HG02870 (cell line): ENCODE measurements around the gene ZBTB21.
"Not testable (repeated sequence)": the region's sequence is repeated elsewhere in the genome, so short reads cannot be mapped to it uniquely, and the experiment has no call there.

ENCODE experiments used
- ATAC-seq: cut with Tn5 transposase; IDR thresholded peaks from one replicate; pipeline ENCODE4 v1.9.1; 2021; ENCODE audit warnings: mild to moderate bottlenecking, moderate library complexity; ENCODE audit not compliant: unreplicated experiment

The ZBTB21 gene

DNA sequence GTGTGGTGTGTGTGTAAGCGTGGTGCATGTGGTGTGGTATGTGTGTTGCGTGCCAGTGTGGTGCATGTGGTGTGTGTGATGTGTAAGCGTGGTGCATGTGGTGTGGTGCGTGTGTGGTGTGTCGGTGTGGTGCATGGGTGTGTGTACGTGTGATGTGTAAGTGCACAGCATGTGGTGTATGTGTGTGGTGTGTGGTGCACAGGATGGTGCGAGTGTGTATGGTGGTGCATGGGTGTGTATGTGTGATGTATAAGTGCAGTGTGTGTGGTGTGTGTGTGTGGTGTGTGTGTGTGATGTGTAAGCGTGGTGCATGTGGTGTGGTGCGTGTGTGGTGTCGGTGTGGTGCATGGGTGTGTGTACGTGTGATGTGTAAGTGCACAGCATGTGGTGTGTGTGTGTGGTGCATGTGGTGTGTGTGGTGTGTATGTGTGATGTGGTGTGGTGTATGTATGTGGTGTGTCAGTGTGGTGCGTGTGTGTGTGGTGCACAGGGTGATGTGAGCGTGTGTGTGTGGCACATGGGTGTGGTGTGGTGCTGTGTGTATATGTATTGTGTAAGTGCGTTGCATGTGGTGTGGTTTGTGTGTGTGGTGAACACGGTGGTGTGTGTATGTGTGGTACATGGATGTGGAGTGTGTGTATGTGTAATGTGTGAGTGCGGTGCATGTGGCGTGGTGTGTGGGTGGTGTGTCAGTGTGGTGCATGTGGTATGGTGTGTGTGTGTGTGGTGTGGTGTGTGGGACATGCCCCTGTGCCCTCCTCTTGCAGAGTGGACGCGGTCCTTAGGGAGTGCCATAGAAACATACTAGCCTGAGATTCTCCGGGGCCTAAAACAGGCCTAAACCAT is 55.3 kb downstream of the ZBTB21 start:
- ATAC-seq = no peak

GRCh38 chr21:41953831-41954653 is 56.1 kb downstream of the ZBTB21 start, which contains the start of gene C2CD2:
TSS of gene C2CD2 (minus strand) at chr21:41954018. CDS start at chr21:41953648, 370 bp downstream.
- peak; percentile 34 for ATAC-seq

DNA sequence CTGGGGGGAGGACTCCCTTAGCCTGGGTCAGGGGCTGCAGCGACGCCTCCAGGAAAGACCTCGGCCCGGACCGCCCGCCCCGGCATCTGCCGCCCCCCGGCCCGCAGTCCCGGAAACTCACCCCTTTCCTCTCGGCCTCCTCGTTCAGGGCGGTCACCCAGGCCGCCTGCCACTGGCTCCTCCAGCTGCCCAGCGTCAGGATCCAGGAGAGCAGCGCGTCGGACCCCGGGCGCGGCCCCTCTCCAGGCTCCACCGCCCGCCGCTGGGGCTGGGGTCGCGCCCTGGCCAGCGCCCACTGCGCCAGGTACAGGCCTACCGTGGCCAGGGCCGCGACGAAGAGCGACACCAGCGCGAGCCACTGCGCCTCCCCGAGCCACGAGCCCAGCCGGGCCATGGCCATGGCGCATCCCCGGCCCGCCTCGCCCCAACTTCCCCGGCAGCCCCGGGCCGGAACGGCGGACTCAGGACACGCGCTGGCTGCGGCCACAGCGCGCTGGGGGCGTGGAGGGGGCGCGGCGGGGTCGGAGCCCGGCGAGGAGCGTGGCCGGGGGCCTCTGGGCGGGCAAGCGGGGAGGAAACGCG is 56.8 kb downstream of the ZBTB21 start:
- no peak for ATAC-seq

GRCh38 chr21:41952568-41953248 is 57.5 kb downstream of the ZBTB21 start:
- no peak for ATAC-seq

GRCh38 chr21:41951876-41952567 is 58.1 kb downstream of the ZBTB21 start:
- ATAC-seq = no peak

DNA sequence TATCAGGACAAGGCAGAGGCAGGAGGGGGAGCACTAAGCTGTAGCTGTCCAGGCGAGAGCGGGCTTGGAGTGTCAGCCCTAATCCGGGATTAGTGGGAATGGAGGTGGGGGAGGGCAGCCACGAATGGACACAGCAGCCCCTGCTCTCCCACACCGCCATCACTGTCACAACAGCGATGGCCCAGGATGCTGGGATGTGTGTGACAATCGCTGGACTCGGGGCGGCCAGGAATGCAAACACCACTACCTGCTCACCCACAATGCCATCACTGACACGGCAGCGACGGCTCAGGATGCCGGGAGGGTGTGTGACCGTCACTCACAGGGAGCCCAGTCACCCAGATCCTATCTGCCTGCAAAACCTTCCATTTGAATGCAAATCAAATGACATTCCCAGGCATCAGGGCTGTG is 59.2 kb downstream of the ZBTB21 start:
- ATAC-seq = no peak

- not testable (repeated sequence) for ATAC-seq
These were observed 60.5 kb downstream of the ZBTB21 start for GRCh38 chr21:41949631-41950030.

DNA sequence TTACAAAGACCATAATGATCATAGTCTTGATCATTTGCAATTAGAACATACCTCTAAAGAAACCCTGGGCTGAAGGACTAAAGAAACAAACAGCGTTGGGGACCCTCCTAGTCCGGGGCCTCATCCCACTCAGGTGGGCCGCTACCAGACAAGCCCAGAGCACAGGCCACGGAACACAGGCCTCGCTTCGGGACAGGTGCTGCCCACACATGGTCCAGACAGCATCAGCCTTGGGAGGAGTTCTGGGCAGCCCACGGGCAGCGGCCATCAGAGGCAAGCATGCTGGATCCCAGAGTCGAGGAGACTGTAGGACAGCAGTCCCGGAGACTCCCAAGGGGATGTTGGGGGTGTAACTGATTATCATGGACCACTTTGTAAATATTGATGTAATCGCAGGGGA is 61.3 kb downstream of the ZBTB21 start:
- no peak for ATAC-seq

- no peak for ATAC-seq
These were observed 61.9 kb downstream of the ZBTB21 start for GRCh38 chr21:41948078-41948895.

GRCh38 chr21:41945982-41946381 is 64.2 kb downstream of the ZBTB21 start:
- no peak for ATAC-seq

DNA sequence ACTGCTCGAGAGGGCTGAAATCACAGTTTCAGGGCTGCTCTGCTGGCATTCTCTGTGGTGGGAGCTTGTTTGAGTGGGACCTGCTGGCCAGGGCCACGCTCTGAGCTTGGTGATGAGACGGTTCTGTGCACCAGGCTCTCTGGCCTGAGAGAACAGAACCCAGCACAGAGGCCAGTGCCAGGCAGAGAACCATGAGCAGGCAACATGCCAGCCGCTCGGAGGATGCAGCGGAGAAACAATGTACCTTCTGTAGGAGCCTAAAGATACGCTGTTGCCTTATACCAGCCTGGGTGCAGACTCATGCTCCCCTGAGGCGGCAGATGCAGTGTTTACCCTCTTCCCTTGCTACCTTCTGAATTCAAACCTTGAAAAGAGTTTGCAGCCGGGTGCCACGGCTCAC is 66.3 kb downstream of the ZBTB21 start:
- no peak for ATAC-seq

DNA sequence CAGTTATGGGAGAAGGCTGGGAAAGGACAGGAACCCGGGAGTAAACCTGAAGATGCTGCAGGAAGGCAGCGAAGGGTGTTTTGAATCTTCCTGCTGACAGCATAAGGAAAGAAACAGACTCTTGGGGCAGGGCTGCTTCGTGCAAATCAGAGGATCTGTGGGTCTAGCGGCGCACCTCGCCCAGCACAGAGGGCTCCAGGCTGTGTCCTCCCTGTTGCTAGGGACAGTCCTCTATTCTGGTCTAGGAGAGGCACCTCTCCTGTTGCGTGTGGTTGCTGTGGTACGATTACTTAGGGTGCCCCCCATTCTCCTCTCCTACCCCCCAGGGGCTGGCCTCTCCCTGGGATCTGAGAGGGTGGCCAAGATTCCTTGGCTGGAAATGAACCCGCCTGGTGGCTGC is 67.7 kb downstream of the ZBTB21 start:
- ATAC-seq = no peak

- no peak for ATAC-seq
These were observed 68.2 kb downstream of the ZBTB21 start for GRCh38 chr21:41941941-41942340.

DNA sequence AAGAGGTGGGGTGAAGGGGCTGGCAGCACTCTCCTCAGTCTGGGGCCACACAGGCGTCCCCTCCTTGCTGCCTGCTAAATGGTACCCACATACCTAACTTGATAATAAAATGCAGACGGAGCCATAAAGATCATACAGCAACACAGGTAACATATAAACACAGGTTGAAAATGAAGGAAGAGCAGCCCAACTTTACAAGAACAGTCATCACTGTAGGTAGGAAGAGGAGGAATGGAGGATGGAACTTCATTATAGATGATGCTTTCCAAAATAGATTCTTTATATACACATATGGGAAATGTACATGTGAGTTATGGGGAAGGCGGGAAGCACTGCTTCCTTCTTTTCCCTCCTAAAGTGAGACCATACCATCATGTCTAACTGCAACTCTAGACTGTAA is 69.7 kb downstream of the ZBTB21 start:
- ATAC-seq = no peak

DNA sequence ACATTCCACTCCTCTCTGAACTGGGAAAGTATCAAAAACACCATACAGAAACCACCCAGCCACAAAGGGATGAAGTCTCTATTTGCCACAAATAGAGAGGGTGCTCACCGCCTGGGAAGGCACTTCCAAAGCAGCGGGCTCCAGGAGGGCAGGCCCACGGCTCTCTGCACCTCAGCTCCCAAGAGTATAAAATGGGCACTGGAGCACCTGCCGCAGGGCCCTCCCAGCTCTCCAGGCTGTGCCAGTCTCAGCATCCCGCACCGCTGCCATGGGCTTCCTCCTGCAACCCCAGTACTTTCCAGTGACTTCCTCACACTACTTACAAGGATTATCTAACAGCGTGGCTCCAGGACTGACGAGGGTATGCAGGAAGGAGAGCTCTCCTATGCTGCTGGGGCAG is 70.8 kb downstream of the ZBTB21 start:
- ATAC-seq = no peak
